HCT116 (cell line): ENCODE results near the gene ZNF32. TPM values are rescaled to one million over a fixed set of nuclear protein-coding genes. Genes with fewer than 3 reads are reported as not detected.

ENCODE experiments used
- ATAC-seq: fragments of 200-7000 bp; cut with Tn5 transposase; 2 replicates; pipeline ENCODE4 v1.9.1; 2020; ENCODE audit warnings: mild to moderate bottlenecking, moderate library complexity
- BruUV-seq: library from RNA; stranded (reverse); fragments of 400-500 nt; replicated peaks from 2 replicates; lab custom pipeline; 2021; lab: Mats Ljungman, UMichigan
- CTCF ChIA-PET: fragments of 300-600 bp; sonication (Branson Sonifier 250); formaldehyde crosslinking; loops from one replicate; lab custom pipeline; 2021; ENCODE audit warnings: antibody characterized with exemption; lab: Charles Lee
- POLR2A ChIA-PET: fragments of 300-600, 350-600 bp; sonication (Branson Sonifier 250); formaldehyde crosslinking; loops from one replicate; lab custom pipeline; 2021; ENCODE audit warnings: antibody characterized with exemption; lab: Charles Lee
- RAD21 ChIA-PET, 2 experiments: fragments of 300-600 bp; sonication (Branson Sonifier 250); formaldehyde crosslinking; loops; one replicate each; lab custom pipeline; 2023; ENCODE audit warnings: low total read pairs in 2 of 2; ENCODE audit not compliant: uncharacterized antibody in 2 of 2, unreplicated experiment in 2 of 2, low non-redundant PET in 1 of 2; lab: Charles Lee
- DNase-seq: peaks from one replicate; pipeline ENCODE4 v3.0.0-alpha.2; 2010; ENCODE audit warnings: low read depth, low spot score
- H2AFZ ChIP-seq: fragments of 200-600 bp; shearing (Covaris generic), sonication (generic); 2 replicates; pipeline ENCODE4 v1.6.1; 2017; ENCODE audit warnings: low read depth, mixed run types, mixed read lengths, antibody characterized with exemption, low read length; ENCODE audit not compliant: poor library complexity, severe bottlenecking
- H3K27ac ChIP-seq: 2 replicates; pipeline ENCODE4 v1.5.1; 2012; ENCODE audit warnings: low read depth, low read length
- H3K27me3 ChIP-seq: fragments of 200-600 bp; sonication (generic); 2 replicates; pipeline ENCODE4 v1.6.1; 2016; ENCODE audit warnings: mixed run types, low read length, mixed read lengths; ENCODE audit not compliant: insufficient read depth
- H3K36me3 ChIP-seq, 2 experiments: fragments of 200-500 bp in 1 of 2; fragments of 200-600 bp in 1 of 2; sonication (Bioruptor generic) in 1 of 2; sonication (generic) in 1 of 2; 2 replicates each; pipeline versions ENCODE4 v1.5.1 to v1.6.1; 2014 to 2016; ENCODE audit warnings: low read length in 2 of 2, inconsistent platforms in 1 of 2, mixed read lengths in 1 of 2, mixed run types in 1 of 2; ENCODE audit not compliant: insufficient read depth in 2 of 2, control insufficient read depth in 1 of 2
- H3K4me1 ChIP-seq, 2 experiments: fragments of 200-600 bp in 1 of 2; sonication (generic) in 1 of 2; 2 replicates each; pipeline versions ENCODE4 v1.5.1 to v1.6.1; 2012 to 2017; ENCODE audit warnings: low read length in 2 of 2, inconsistent platforms in 1 of 2, mild to moderate bottlenecking in 1 of 2, mixed read lengths in 1 of 2, mixed run types in 1 of 2, moderate library complexity in 1 of 2; ENCODE audit not compliant: insufficient read depth in 2 of 2, control insufficient read depth in 1 of 2
- H3K4me2 ChIP-seq: fragments of 200-600 bp; sonication (generic); 2 replicates; pipeline ENCODE4 v1.6.1; 2017; ENCODE audit warnings: mixed run types, low read length, mixed read lengths
- H3K4me3 ChIP-seq, 2 experiments: fragments of 200-600 bp in 1 of 2; sonication (generic) in 1 of 2; replicated peaks in 1 of 2; 2 replicates each; pipeline ENCODE4 v1.5.1; 2011 to 2016; ENCODE audit warnings: low read length in 2 of 2, control low read depth in 1 of 2, low read depth in 1 of 2, mild to moderate bottlenecking in 1 of 2, mixed read lengths in 1 of 2, mixed run types in 1 of 2
- H3K79me2 ChIP-seq: fragments of 200-600 bp; sonication (generic); 2 replicates; pipeline ENCODE4 v1.6.1; 2017; ENCODE audit warnings: mild to moderate bottlenecking, mixed run types, low read length, moderate library complexity, mixed read lengths; ENCODE audit not compliant: insufficient read depth
- H3K9ac ChIP-seq: fragments of 200-600 bp; sonication (generic); 2 replicates; pipeline ENCODE4 v1.6.1; 2016; ENCODE audit warnings: low read length, mixed read lengths
- H3K9me2 ChIP-seq: fragments of 200-600 bp; sonication (generic), shearing (Covaris generic); 2 replicates; pipeline ENCODE4 v1.6.1; 2017; ENCODE audit warnings: mixed run types, mild to moderate bottlenecking, moderate library complexity; ENCODE audit not compliant: insufficient read depth
- H3K9me3 ChIP-seq, 2 experiments: fragments of 200-500 bp in 1 of 2; fragments of 200-600 bp in 1 of 2; sonication (Bioruptor generic) in 1 of 2; sonication (generic) in 1 of 2; 2 replicates each; pipeline ENCODE4 v1.6.1; 2014 to 2017; ENCODE audit warnings: low read length in 2 of 2, mixed read lengths in 2 of 2, inconsistent platforms in 1 of 2, low read depth in 1 of 2, mild to moderate bottlenecking in 1 of 2, mixed run types in 1 of 2, moderate library complexity in 1 of 2; ENCODE audit not compliant: control insufficient read depth in 1 of 2, insufficient read depth in 1 of 2
- H4K20me1 ChIP-seq: fragments of 200-600 bp; sonication (generic), shearing (Covaris generic); 2 replicates; pipeline ENCODE4 v1.6.1; 2017; ENCODE audit warnings: mixed run types, mild to moderate bottlenecking, moderate library complexity; ENCODE audit not compliant: insufficient read depth
- ATF3 ChIP-seq: IDR thresholded peaks from 2 replicates; pipeline ENCODE4 v1.6.1; 2012
- CBX3 ChIP-seq: IDR thresholded peaks from 2 replicates; pipeline ENCODE4 v1.6.1; 2012; ENCODE audit warnings: low read depth
- CEBPB ChIP-seq: IDR thresholded peaks from 2 replicates; pipeline ENCODE4 v1.6.1; 2012; ENCODE audit warnings: low read depth
- CTCF ChIP-seq, 3 experiments: fragments of 200-600 bp in 1 of 3; sonication (generic) in 1 of 3; IDR thresholded peaks in 2 of 3; conservative IDR thresholded peaks in 1 of 3; 2 replicates each; pipeline ENCODE4 v1.5.1; 2012 to 2017; ENCODE audit warnings: low read depth in 2 of 3, low read length in 2 of 3, antibody characterized with exemption in 1 of 3, borderline replicate concordance in 1 of 3, control low read depth in 1 of 3, mild to moderate bottlenecking in 1 of 3, mixed read lengths in 1 of 3, mixed run types in 1 of 3, moderate library complexity in 1 of 3; ENCODE audit not compliant: insufficient read depth in 1 of 3
- EZH2 ChIP-seq: fragments of 200-600 bp; sonication (generic); IDR thresholded peaks from 2 replicates; pipeline ENCODE4 v1.6.1; 2017; ENCODE audit warnings: antibody characterized with exemption, mixed run types
- FOSL1 ChIP-seq: IDR thresholded peaks from 2 replicates; pipeline ENCODE4 v1.6.1; 2012; ENCODE audit warnings: low read depth
- POLR2A ChIP-seq: IDR thresholded peaks from 2 replicates; pipeline ENCODE4 v1.7.0; 2011; ENCODE audit warnings: borderline replicate concordance; ENCODE audit not compliant: insufficient read depth, insufficient read length; ENCODE audit errors: extremely low read depth
- POLR2AphosphoS5 ChIP-seq: IDR thresholded peaks from 2 replicates; pipeline ENCODE4 v1.6.1; 2011; ENCODE audit warnings: mild to moderate bottlenecking, low read depth, low read length, moderate library complexity
- RAD21 ChIP-seq: IDR thresholded peaks from 2 replicates; pipeline ENCODE4 v1.6.1; 2012; ENCODE audit warnings: low read depth, mild to moderate bottlenecking
- SP1 ChIP-seq: IDR thresholded peaks from 2 replicates; pipeline ENCODE4 v1.6.1; 2012; ENCODE audit warnings: low read depth
- SRF ChIP-seq: IDR thresholded peaks from 2 replicates; pipeline ENCODE4 v1.6.1; 2012; ENCODE audit warnings: low read depth
- TCF7L2 ChIP-seq: IDR thresholded peaks from 2 replicates; pipeline ENCODE4 v1.7.0; 2011; ENCODE audit warnings: borderline replicate concordance, inconsistent platforms; ENCODE audit not compliant: insufficient read depth, insufficient read length; ENCODE audit errors: extremely low read depth
- ZBTB33 ChIP-seq: IDR thresholded peaks from 2 replicates; pipeline ENCODE4 v1.6.1; 2011; ENCODE audit warnings: mild to moderate bottlenecking, low read length, moderate library complexity; ENCODE audit not compliant: insufficient replicate concordance; ENCODE audit errors: extremely low read depth
- ZFX ChIP-seq: fragments of 450-650 bp; IDR thresholded peaks from 2 replicates; pipeline ENCODE4 v1.6.1; 2017
- ZNF274 ChIP-seq: fragments of 200-500 bp; sonication (Bioruptor generic); IDR thresholded peaks from 2 replicates; pipeline ENCODE4 v1.6.1; 2014; ENCODE audit warnings: mild to moderate bottlenecking, low read depth, low read length, inconsistent platforms
- intact Hi-C: fragments of 100-400 bp; cut with micrococcal nuclease; formaldehyde crosslinking; loops from 2 replicates; pipeline ENCODE4 v1.10.0; 2022
- total RNA-seq: library from RNA; stranded (reverse); gene quantifications from one replicate; pipeline ENCODE4 v1.2.1, GENCODE V29; 2021; ENCODE audit not compliant: unreplicated experiment
- TF ChIP-seq, protein P1 (sequence below): IDR thresholded peaks from 2 replicates; pipeline ENCODE4 v1.6.1; 2012; ENCODE audit warnings: low read depth
- TF ChIP-seq, protein P2 (sequence below): IDR thresholded peaks from 2 replicates; pipeline ENCODE4 v1.6.1; 2012

Gene ZNF32
- total RNA-seq, 1 experiment from 2014 or later = 10.3 TPM

DNA sequence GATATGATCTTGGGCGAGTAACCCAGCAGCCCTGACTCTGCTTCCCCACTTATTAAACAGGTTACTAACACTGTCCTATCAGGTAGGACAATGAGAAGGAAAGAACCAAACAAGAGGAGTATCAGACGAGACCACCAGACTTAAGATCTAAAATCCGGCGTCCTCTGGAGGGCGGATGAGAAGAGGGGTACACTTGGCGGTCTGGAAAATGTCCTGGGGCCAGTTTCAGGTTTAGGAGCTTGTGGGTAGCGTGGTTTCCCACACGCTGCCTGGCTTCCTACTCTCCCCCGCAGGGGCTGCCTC lies 635 bp downstream of the ZNF32 start (continued):
- TF ChIP-seq CEBPB = no peak

GRCh38 chr10:43647576-43647975 lies 1.1 kb downstream of the ZNF32 start:
- TSS peak; percentile 33 for BruUV-seq
- Histone ChIP-seq H3K9me2 (no peaks in the 10 kb centered on the region), H3K9ac (peak overlapping the region; percentile 61; the same call in 1 of the 2 replicates), H3K4me1 (peaks cover 0 to 4% of the 10 kb centered on the region in 2 experiments; a peak in 1 of 4 replicates), H3K4me2 (peak overlapping the region; percentile 70), H3K36me3 (no peaks in the 10 kb centered on the region), H3K27ac (no peak overlapping the region), H3K9me3 (peaks cover 9 to 23% of the 10 kb centered on the region in 2 experiments; a peak in 2 of 4 replicates), H3K27me3 (no peaks in the 10 kb centered on the region), H3K4me3 (peak overlapping the region; percentile 47 to 59), H2AFZ (no peak overlapping the region)
- ChIA-PET CTCF (no interaction called here), RAD21 (no interaction called here)
- intact Hi-C loops = no loop called here
- DNase-seq (no peak), ATAC-seq (no peak)
- TF ChIP-seq EZH2 (no peak), SRF (no peak), CBX3 (no peak), FOSL1 (no peak), ZFX (no peak), CTCF (IDR thresholded peaks at IDR 0.05 in 2 of 3, conservative IDR thresholded peaks at IDR 0.05 in 1 of 3; ENCODE audit: borderline replicate concordance in 1 of 3, insufficient read depth in 1 of 3, low read depth in 2 of 3, low read length in 2 of 3) (no peak), POLR2A (no peak), SP1 (no peak), ATF3 (no peak), POLR2AphosphoS5 (no peak), ZBTB33 (no peak), CEBPB (no peak), ZNF274 (no peak), TCF7L2 (no peak), RAD21 (no peak)
- TF ChIP-seq, protein P1, sequence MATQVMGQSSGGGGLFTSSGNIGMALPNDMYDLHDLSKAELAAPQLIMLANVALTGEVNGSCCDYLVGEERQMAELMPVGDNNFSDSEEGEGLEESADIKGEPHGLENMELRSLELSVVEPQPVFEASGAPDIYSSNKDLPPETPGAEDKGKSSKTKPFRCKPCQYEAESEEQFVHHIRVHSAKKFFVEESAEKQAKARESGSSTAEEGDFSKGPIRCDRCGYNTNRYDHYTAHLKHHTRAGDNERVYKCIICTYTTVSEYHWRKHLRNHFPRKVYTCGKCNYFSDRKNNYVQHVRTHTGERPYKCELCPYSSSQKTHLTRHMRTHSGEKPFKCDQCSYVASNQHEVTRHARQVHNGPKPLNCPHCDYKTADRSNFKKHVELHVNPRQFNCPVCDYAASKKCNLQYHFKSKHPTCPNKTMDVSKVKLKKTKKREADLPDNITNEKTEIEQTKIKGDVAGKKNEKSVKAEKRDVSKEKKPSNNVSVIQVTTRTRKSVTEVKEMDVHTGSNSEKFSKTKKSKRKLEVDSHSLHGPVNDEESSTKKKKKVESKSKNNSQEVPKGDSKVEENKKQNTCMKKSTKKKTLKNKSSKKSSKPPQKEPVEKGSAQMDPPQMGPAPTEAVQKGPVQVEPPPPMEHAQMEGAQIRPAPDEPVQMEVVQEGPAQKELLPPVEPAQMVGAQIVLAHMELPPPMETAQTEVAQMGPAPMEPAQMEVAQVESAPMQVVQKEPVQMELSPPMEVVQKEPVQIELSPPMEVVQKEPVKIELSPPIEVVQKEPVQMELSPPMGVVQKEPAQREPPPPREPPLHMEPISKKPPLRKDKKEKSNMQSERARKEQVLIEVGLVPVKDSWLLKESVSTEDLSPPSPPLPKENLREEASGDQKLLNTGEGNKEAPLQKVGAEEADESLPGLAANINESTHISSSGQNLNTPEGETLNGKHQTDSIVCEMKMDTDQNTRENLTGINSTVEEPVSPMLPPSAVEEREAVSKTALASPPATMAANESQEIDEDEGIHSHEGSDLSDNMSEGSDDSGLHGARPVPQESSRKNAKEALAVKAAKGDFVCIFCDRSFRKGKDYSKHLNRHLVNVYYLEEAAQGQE = no peak
- TF ChIP-seq, protein P2, sequence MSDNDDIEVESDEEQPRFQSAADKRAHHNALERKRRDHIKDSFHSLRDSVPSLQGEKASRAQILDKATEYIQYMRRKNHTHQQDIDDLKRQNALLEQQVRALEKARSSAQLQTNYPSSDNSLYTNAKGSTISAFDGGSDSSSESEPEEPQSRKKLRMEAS = no peak
- TF ChIP-seq, all 23 proteins: peak for 0
- no peaks in the 10 kb centered on the region for H3K79me2 ChIP-seq
- H4K20me1 ChIP-seq = no peaks in the 10 kb centered on the region
- POLR2A ChIA-PET = no interaction called here
